GM19193 (cell line): ENCODE results near the gene RAB3A.

ENCODE experiments used
- POLR2A ChIP-seq: IDR thresholded peaks from 4 replicates; pipeline ENCODE4 v1.6.1; 2011; ENCODE audit not compliant: insufficient read depth, insufficient read length; ENCODE audit errors: extremely low read depth

The RAB3A gene

GRCh38 chr19:18203863-18204393 lies at the start of gene RAB3A:
Gene RAB3A, minus strand, starts transcription at chr19:18204042. Its CDS starts 1,302 bp downstream, at chr19:18202740.
- no peak for TF ChIP-seq POLR2A

GRCh38 chr19:18253130-18253529 lies 49.3 kb upstream of the RAB3A start:
- no peak for TF ChIP-seq POLR2A

- no peak for TF ChIP-seq POLR2A
Measured at GRCh38 chr19:18252370-18252717, 48.5 kb upstream of the RAB3A start.

- no peak for TF ChIP-seq POLR2A
Measured at GRCh38 chr19:18251587-18252369, 47.9 kb upstream of the RAB3A start.

- TF ChIP-seq POLR2A: no peak
Measured at GRCh38 chr19:18249834-18250233, 46.0 kb upstream of the RAB3A start.

- no peak for TF ChIP-seq POLR2A
Measured at GRCh38 chr19:18245297-18245696, 41.5 kb upstream of the RAB3A start.

- no peak for TF ChIP-seq POLR2A
Measured at GRCh38 chr19:18239303-18239702, 35.5 kb upstream of the RAB3A start.

- TF ChIP-seq POLR2A: no peak
Measured at GRCh38 chr19:18234194-18234593, 30.4 kb upstream of the RAB3A start.

- TF ChIP-seq POLR2A: no peak
Measured at GRCh38 chr19:18233224-18233825, 29.5 kb upstream of the RAB3A start.

GRCh38 chr19:18232540-18233223 lies 28.8 kb upstream of the RAB3A start:
- no peak for TF ChIP-seq POLR2A

GRCh38 chr19:18231775-18232174 lies 27.9 kb upstream of the RAB3A start:
- TF ChIP-seq POLR2A: no peak

- no peak for TF ChIP-seq POLR2A
Measured at GRCh38 chr19:18230941-18231734, 27.3 kb upstream of the RAB3A start.

GRCh38 chr19:18229915-18230314 lies 26.1 kb upstream of the RAB3A start:
- no peak for TF ChIP-seq POLR2A

GRCh38 chr19:18229474-18229873 lies 25.6 kb upstream of the RAB3A start:
- no peak for TF ChIP-seq POLR2A

- TF ChIP-seq POLR2A: no peak
Measured at GRCh38 chr19:18227781-18228271, 24.0 kb upstream of the RAB3A start.
